T-helper 9 cell (primary cell): ENCODE measurements around the gene EMC8.
"Not testable (repeated sequence)": the region's sequence is repeated elsewhere in the genome, so short reads cannot be mapped to it uniquely, and the experiment has no call there.

Experiments
- DNase-seq: peaks from one replicate; pipeline ENCODE4 v3.0.0-alpha.2; 2020

EMC8 gene

GRCh38 chr16:85812031-85812807, 12.9 kb upstream of the EMC8 start:
- DNase-seq, result no peak

GRCh38 chr16:85810742-85811115, 11.4 kb upstream of the EMC8 start:
- DNase-seq, result no peak

- no peak for DNase-seq
These were observed 10.9 kb upstream of the EMC8 start for GRCh38 chr16:85810097-85810741.

- no peak for DNase-seq
These were observed 10.3 kb upstream of the EMC8 start for GRCh38 chr16:85809645-85810044.

GRCh38 chr16:85808926-85809325, 9.6 kb upstream of the EMC8 start:
- DNase-seq, result no peak

GRCh38 chr16:85808104-85808503, 8.8 kb upstream of the EMC8 start:
- DNase-seq, result not testable (repeated sequence)

- not testable (repeated sequence) for DNase-seq
These were observed 8.0 kb upstream of the EMC8 start for GRCh38 chr16:85807340-85807739.

- no peak for DNase-seq
These were observed 7.2 kb upstream of the EMC8 start for GRCh38 chr16:85806539-85806938.

GRCh38 chr16:85805442-85806045, 6.2 kb upstream of the EMC8 start:
- DNase-seq, result no peak

- DNase-seq, result no peak
These were observed 4.2 kb upstream of the EMC8 start for GRCh38 chr16:85803570-85803969.

GRCh38 chr16:85800321-85800669, 951 bp upstream of the EMC8 start:
- no peak for DNase-seq

GRCh38 chr16:85798901-85799496, 345 bp downstream of the EMC8 start:
- DNase-seq, result peak; percentile 11

GRCh38 chr16:85798283-85798776, 1.0 kb downstream of the EMC8 start:
- no peak for DNase-seq

GRCh38 chr16:85796599-85796998, 2.7 kb downstream of the EMC8 start:
- DNase-seq, result no peak

- DNase-seq, result no peak
These were observed 3.2 kb downstream of the EMC8 start for GRCh38 chr16:85796152-85796551.

- no peak for DNase-seq
These were observed 4.6 kb downstream of the EMC8 start for GRCh38 chr16:85794696-85795095.

GRCh38 chr16:85793662-85794298, 5.6 kb downstream of the EMC8 start:
- no peak for DNase-seq

- no peak for DNase-seq
These were observed 9.6 kb downstream of the EMC8 start for GRCh38 chr16:85789773-85790172.

- no peak for DNase-seq
These were observed 10.5 kb downstream of the EMC8 start for GRCh38 chr16:85788819-85789218.

GRCh38 chr16:85785927-85786326, 13.4 kb downstream of the EMC8 start:
- no peak for DNase-seq

GRCh38 chr16:85784813-85785212, 14.5 kb downstream of the EMC8 start:
- DNase-seq, result no peak

GRCh38 chr16:85783441-85783840, 15.9 kb downstream of the EMC8 start:
- DNase-seq, result no peak

GRCh38 chr16:85782451-85782850, 16.9 kb downstream of the EMC8 start:
- DNase-seq, result no peak
